Activated naive CD4-positive, alpha-beta T cell (primary cell): Measurements from ENCODE around the gene THSD4.
"Not testable (repeated sequence)": the region's sequence is repeated elsewhere in the genome, so short reads cannot be mapped to it uniquely, and the experiment has no call there.

Source experiments
- DNase-seq, 4 experiments: peaks; one replicate each; lab custom pipeline; 2025; lab: John Stamatoyannopoulos, UW

Gene THSD4

GRCh38 chr15:71294251-71294910 lies 179.1 kb downstream of the THSD4 start:
- DNase-seq, result no peak

DNA sequence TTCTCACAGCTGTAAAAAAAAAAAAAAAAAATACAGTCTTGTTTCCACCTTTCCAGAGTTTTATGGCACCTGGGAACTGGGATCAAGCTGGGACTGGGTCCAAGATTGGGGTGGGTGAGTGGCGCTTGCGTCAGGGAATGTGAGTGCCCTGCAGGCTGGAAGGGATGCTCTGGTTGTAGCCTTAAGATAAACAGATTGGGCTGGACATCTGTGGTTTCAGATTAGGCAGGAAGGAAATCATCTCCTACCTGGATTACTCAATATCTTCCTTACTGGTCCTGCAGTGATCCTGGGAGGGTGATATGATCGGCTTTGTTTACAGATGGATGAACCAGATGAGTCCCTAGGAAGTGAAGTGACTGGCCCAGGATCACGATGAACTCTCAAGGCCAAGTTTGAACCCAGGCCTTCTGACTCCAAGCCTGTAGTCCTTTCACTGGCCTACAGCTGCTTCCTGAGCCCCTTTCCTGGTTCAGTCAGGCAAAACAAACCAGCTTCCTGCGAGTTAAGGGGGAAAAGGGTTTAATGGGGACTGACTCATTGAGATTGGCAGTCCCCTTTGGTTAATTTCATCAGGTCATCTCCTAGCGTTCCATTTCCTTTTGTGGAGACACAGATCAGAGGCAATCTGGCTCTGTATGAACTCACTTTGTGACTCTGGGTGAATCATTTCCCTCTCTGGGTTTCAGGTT lies 179.8 kb downstream of the THSD4 start:
- no peak for DNase-seq

DNA sequence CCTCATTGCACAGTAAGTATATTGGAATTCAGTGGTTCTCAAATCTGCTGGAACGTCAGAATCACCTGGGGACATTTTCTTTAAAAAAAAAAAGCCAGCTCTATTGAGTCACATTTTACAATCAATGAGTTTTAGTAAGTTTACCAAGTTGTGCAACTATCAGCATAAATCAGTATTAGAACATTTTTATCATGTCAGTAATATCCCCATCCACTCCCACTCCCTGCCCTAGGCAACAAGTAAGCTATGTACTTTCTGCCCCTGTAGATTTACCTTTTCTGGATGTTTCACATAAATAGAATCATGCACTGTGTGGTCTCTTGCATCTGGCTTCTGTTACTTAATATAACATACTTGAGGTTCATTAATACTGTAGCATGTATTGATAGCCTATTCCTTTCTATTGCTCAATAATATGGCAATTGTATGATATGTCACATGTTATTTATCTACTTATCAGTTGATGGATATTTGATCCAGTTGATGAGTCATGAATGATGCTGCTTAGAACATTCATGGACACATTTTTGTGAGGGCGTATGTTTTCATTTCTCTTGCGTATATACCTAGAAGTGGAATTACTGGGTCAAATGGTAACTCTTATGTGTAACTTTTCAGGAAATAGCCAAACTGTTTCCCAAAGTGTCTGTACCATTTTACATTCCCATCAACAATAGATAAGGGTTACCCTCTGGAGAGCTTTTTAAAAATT lies 180.5 kb downstream of the THSD4 start:
- DNase-seq, result no peak

GRCh38 chr15:71296315-71296679 lies 181.0 kb downstream of the THSD4 start:
- no peak for DNase-seq

DNA sequence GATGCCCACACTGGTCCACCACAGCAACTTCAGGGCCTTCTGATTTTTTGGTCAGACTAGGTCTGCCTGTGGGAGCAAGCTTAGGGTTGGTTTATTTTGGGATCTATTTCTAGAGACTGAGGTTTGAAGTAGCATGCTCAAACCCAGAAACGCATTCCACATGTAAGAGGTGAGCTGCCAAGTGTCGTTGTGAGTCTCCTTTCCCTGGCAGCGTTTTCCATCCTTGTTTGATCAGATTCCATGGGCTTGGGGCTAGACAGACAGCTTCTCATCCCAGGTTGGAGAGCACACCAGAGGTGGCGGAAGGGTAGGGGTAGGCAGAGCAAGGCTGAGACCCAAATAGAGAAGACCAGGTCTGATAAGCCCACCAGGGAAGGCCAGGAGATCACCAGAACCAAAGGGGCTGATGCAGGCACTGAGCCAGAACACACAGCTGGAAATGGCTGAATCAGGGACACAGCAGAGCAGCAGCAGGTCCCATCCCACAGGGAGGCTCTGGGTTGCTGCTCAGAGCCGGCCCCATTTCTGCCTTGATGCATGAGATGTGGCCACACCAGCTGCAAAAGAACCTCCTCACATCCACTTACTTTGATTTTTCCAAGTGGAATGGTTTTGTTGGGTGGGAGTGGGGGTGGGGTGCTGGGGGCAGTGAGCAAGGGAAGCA lies 186.8 kb downstream of the THSD4 start:
- DNase-seq, result no peak

- DNase-seq, result no peak
Measured at GRCh38 chr15:71302861-71303410, 187.7 kb downstream of the THSD4 start.

GRCh38 chr15:71303977-71304376 lies 188.7 kb downstream of the THSD4 start:
- DNase-seq, result no peak

GRCh38 chr15:71304681-71305080 lies 189.4 kb downstream of the THSD4 start:
- no peak for DNase-seq

DNA sequence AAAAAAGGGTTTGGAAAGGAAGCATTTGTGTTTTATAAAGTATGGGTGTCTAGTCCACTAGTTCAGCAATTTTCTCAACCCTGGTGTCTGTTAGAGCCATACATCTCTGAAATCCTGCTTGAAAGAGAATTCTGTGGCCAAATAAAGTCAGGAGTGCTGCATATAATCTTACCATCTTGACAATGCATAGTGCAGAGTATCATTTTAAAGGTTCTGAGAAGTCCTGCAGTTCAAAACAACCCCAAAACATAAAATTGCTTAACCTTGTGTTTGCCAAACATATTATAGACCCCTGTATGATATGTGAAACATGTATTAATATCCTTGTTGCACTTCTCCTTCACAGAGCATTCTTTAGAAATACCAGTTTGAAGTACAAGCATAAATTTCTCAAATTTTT lies 191.3 kb downstream of the THSD4 start:
- DNase-seq, result no peak

DNA sequence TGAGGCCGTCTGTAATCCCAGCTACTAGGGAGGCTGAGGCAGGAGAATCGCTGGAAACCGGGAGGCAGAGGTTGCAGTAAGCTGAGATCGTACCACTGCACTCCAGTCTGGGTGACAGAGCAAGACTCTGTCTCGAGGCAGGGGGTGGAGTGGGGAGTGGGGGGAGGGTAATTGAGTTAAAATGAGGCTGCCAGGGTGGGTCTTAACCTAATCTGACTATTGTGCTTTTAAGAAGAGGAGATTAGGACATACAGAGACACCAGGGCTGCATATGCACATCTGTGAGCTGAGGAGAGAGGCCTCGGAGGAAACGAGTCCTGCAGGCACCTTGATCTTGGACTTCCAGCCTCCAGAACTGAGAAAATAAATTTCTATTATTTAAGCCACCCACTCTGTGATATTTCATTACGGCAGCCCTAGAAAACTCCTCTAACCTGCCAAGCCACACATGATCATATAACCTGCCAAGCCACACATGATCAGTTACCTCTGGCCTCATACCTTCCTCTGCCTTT lies 197.0 kb downstream of the THSD4 start:
- DNase-seq, result no peak

GRCh38 chr15:71312731-71313460 lies 197.6 kb downstream of the THSD4 start:
- DNase-seq, result no peak

GRCh38 chr15:71313806-71314205 lies 198.5 kb downstream of the THSD4 start:
- DNase-seq, result no peak

- no peak for DNase-seq
Measured at GRCh38 chr15:71314956-71315537, 199.8 kb downstream of the THSD4 start.

GRCh38 chr15:71316911-71317310 lies 201.6 kb downstream of the THSD4 start:
- DNase-seq, result no peak

DNA sequence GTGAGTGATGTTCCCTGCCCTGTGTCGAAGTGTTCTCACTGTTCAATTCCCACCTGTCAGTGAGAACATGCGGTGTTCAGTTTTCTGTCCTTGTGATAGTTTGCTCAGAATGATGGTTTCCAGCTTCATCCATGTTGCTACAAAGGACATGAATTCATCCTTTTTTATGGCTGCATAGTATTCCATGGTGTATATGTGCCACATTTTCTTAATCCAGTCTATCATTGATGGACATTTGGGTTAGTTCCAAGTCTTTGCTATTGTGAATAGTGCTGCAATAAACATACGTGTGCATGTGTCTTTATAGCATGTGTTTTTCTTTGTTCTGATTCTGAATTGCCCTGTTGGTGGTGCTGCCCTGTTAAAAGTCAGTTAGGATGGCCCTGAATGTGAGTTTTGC lies 204.2 kb downstream of the THSD4 start:
- DNase-seq, result not testable (repeated sequence)

DNA sequence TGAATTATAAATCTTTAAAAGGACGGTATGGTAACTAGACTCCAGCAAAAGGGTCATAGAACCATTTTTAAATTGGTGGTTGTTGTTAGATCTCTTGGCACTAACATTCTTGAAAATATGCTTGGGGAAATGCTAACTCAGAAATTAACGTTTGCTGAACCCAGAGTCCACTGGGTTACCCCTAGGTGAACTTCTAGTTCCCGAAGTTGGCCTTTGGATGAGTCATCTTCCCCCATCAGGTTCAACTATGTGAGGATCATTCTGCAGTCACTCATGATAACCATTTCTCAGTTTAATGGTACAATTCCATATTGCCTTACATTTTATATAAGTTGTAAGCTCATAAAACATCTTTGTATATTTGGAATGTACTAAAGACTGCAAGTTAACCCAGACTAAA lies 204.7 kb downstream of the THSD4 start:
- no peak for DNase-seq

DNA sequence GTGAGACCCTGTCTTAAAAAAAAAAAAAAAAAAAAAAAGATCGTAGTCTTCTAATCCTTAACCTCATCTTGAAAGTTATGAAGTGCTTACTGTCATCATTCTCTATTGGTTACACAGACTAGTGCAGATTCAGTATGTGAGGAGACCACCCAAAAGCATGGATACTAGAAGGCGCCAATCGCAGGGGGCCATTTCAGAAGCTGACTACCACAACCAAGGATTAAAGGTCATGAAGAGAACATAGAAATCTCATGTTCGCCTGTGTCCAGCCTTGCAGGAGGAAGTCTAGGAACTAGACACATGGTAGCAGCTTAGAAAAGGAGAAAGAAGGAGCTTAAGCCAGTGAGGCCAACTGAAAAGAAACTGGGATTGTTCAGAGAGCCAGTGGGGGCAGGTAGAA lies 207.8 kb downstream of the THSD4 start:
- no peak for DNase-seq

GRCh38 chr15:71323584-71323983 lies 208.3 kb downstream of the THSD4 start:
- DNase-seq, result no peak

- no peak for DNase-seq
Measured at GRCh38 chr15:71325481-71325880, 210.2 kb downstream of the THSD4 start.

GRCh38 chr15:71328453-71328852 lies 213.2 kb downstream of the THSD4 start:
- DNase-seq, result no peak

DNA sequence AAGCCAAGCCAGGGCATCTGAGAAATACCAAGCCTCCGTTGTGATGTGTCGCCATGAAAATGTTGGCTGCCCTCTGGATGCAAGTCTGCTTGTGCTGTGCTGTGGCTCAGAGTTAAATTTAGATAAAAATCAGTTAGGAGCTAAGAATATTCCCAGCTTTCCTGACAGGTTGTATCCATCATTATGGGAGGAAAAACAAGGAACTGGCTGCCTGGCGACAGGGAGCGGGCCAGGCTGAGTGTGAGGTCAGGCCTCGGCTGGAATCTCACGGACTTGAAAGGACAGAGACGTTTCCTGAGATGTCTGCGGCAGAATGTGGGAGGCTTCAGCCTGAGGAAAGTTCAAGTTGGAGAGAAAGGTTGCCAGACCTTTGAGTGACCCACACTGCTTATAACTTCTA lies 213.8 kb downstream of the THSD4 start:
- DNase-seq, result no peak
